SK-MEL-5 (cell line): Measurements from ENCODE around the gene KCNK4. TPM values are rescaled to one million over a fixed set of nuclear protein-coding genes. Genes with fewer than 3 reads are reported as not detected.
A peak's percentile ranks its signal among the peaks of the same experiment; 100 is the strongest.

Experiments
- DNase-seq: peaks from one replicate; pipeline ENCODE4 v3.0.0-alpha.2; 2016; ENCODE audit warnings: low read depth, low spot score
- in situ Hi-C: cut with HindIII; loops from 2 replicates; pipeline ENCODE4 v1.10.0; 2016; ENCODE audit warnings: low sequenced_read_pairs, high pct_unique_total_duplicates, low pct_unique_long_range_greater_than_20kb
- total RNA-seq: library from RNA; depleted of rRNA; stranded (reverse); fragments of >200 nt; shearing (Covaris generic); gene quantifications from 2 replicates; pipeline ENCODE4 v1.2.3, GENCODE V29; 2014

KCNK4 gene
- total RNA-seq, 1 experiment from 2014 or later, result not detected

- DNase-seq, result no peak
- in situ Hi-C loops, result no loop called here
Observed at GRCh38 chr11:64265176-64266160, 25.6 kb upstream of the KCNK4 start.

DNA sequence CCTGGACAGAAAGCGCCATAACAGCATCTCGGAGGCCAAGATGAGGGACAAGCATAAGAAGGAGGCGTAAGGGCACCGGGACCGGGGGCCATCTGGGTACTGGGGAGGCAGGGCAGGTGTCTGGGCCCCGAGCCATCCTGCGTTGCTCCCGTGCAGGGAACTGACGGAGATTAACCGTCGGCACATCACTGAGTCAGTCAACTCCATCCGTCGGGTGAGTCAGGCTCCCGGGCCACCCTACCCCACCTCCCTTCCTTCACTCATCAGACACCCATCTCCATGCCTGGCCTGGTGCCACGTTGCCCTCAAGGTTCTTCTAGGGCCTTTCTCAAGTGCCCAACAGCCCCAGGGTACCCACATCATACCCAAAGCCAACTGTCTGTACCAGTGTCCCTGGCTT lies 24.8 kb upstream of the KCNK4 start:
- no peak for DNase-seq
- in situ Hi-C loops, result no loop called here

DNA sequence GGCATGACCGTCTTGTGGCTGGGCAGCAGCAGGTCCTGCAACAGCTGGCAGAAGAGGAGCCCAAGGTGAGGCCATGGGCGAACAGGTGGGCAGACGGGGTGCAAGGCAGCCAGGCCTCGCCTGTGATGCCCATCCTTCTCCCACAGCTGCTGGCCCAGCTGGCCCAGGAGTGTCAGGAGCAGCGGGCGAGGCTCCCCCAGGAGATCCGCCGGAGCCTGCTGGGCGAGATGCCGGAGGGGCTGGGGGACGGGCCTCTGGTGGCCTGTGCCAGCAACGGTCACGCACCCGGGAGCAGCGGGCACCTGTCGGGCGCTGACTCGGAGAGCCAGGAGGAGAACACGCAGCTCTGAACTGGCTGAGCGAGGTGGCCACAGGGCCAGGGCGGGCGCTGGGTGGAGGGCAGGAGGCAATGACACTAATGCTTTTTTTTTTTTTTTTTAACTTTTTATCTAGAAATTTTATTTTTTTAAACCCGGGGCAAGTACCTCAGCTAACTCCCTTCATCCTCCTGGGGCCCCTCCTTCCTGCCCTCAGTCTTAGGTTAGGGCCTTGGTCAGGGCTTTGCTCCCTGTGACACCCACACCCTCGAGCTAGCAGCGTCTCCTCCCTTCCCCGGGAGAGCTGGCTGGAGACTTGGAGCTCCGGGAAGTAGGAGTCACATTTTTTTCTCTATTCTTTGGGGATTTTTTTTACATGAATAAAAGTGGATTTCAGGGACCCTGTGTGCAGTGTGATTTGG lies 23.7 kb upstream of the KCNK4 start:
- in situ Hi-C loops, result no loop called here
- DNase-seq, result no peak

DNA sequence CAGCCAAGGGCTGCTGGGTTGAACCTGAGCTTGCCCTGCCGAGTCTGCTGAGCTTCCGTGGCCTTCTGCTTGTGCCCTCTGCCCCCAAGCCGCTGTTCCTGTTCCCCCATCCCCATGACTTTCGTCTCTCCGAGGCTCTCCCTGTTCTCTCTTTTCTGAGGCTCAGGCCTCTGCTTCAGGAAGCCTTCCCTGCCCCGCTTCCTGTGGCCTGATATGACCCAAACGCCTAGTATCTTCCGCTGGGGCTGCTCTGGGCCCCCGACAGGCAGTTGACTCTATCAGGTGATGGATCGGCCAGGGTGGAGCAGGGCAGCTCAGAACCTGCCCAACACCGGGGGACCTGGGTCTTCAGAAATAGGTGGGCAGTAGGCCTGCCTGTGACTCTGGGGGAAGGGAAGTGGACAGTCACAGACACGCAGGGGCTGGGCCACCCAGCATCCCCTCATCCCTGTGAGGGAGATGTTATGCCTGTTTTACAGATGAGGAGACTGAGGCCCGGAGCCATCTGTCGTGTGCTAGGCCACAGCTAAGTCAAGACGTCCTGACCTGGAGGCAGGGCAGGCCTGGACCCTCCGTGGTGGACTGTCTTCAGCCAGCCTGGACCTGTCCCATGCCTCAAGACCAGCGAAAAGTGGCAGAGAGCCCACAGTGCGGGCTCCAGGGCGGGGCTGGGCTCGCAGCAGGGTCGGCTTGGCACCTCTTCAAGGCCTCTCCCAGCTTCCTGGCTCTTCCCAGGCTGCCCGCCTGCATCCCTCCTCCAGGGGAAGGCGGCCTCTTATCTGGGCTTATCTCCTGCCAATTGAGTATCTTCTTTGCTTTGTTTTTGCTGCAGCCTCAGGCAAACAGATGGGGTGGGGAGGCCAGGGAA lies 22.8 kb upstream of the KCNK4 start:
- in situ Hi-C loops, result no loop called here
- DNase-seq, result no peak

GRCh38 chr11:64268893-64269539 lies 22.1 kb upstream of the KCNK4 start:
- no peak for DNase-seq
- in situ Hi-C loops, result no loop called here

- in situ Hi-C loops, result no loop called here
- DNase-seq, result peak; percentile 99
Observed at GRCh38 chr11:64269540-64270220, 21.4 kb upstream of the KCNK4 start.

DNA sequence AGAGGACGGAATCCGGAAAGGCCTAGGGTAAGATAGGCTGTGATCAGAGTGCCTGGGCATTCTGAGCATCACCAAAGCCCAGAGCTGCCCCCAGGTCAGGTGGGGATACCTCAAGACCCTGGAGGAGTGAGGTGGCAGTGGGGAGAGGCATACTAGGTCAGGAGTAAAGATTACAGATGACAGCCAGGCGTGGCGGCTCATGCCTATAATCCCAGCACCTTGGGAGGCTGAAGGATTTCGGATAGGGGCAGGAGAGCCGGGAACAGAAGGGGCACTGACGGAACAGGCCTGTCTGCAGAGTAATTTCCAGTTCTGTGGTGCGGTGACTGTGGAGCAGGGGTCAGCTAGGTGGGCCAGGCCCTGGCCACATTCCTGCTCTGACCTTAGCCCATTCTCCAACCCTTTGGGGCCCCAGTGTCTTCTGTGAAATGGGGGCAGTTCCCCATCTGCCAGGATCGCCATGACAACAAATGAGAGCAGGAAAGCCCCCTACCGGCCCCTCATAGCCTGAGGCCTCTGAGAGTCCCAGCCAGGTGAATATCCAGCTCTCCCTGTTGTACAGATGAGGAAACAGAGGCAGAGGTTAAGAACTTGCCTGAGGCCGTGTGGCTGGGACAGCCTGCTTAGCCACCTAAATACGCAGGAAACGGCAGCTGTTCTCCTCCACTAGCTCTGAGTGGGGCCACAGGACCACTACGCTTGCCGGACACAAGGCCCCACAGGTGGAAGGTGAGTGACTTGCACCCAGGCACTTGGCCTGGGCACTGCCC lies 15.9 kb upstream of the KCNK4 start:
- DNase-seq, result no peak
- in situ Hi-C loops, result no loop called here

- no peak for DNase-seq
- in situ Hi-C loops, result no loop called here
Observed at GRCh38 chr11:64275841-64276240, 15.3 kb upstream of the KCNK4 start.

- in situ Hi-C loops, result no loop called here
Observed at GRCh38 chr11:64276653-64277431, 14.3 kb upstream of the KCNK4 start.

DNA sequence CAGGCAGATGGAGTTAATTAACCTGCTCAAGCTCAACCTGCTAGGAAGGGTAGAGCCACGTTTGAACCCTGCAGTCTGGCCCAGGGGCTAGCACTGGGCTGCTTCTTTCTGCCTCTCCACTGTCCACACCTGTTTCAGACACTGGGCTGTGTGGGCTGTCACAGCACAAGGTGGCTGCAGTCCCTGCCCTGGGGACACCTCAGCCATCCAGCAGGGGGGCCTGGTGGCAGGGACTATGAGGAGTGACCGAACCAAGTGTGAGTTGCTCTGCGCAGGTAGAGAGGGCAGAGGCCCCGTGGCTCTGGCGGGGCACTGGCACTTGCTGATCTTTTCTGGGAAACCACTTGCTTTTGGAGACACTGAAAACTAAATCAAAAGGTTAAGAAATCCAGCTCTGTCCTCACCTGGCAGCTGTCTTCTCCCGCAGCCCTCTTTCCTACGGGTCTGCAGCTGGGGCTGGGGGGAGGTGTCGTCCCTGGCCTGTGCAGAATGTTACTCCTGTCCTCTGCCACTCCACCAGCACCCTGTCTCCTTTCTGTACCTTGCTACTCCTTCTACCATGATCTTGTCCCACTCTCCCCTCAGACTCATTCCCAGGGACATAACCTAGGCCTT lies 12.4 kb upstream of the KCNK4 start:
- in situ Hi-C loops, result no loop called here
- DNase-seq, result no peak

More at GRCh38 chr11:64276653-64277431, 14.3 kb upstream of the KCNK4 start:
- no peak for DNase-seq

DNA sequence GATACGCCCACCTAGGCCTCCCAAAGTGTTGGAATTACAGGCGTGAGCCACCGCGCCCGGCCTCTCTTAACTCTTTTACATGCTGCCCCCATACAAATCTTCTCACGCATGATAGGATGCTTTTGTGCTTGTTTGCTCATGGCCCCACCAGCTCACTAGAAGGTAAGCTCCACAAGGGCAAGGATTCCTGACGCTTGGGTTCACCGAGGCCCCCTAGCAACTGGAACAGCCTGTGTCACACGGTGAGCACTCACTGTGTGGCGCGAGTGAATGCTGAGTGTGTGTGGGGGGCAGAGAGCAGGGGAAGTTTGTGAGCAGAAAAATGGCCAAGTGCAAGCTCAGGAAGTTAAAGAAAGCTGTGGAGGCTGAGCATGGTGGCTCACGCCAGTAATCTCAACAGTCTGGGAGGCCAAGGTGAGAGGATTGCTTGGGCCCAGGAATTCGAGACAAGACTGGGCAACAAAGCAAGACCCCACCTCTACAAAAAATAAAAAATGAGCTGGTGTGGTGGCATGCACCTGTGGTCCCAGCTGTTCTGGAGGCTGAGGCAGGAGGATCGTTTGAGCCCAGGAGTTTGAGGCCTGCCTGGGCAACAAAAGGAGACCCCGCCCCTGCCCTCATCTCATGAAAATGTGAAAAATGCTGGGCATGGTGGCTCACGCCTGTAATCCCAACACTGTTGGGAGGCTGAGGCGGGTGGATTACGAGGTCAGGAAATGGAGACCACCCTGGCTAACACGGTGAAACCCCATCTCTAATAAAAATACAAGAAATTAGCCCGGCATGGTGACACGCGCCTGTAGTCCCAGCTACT lies 8.9 kb upstream of the KCNK4 start:
- in situ Hi-C loops, result no loop called here
- DNase-seq, result no peak

DNA sequence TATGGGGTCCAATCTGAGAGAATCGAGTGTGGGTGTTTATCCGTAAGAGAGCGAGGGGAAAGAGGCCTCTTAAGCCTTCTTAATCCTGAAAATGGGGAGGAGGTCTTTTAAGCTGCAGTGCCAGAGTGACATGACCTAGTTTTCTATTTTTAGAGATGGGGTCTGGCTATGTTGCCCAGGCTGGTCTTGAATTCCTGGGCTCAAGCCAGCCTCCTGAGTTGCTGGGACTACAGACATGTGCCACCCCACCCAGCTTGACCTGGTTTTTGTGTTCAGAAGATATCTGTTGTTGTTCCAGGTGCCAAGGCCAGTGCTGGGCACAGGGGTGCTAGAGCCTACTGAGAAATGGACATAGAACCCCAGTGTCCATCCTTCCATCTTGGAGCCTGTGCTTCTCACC lies 8.0 kb upstream of the KCNK4 start:
- no peak for DNase-seq
- in situ Hi-C loops, result no loop called here

DNA sequence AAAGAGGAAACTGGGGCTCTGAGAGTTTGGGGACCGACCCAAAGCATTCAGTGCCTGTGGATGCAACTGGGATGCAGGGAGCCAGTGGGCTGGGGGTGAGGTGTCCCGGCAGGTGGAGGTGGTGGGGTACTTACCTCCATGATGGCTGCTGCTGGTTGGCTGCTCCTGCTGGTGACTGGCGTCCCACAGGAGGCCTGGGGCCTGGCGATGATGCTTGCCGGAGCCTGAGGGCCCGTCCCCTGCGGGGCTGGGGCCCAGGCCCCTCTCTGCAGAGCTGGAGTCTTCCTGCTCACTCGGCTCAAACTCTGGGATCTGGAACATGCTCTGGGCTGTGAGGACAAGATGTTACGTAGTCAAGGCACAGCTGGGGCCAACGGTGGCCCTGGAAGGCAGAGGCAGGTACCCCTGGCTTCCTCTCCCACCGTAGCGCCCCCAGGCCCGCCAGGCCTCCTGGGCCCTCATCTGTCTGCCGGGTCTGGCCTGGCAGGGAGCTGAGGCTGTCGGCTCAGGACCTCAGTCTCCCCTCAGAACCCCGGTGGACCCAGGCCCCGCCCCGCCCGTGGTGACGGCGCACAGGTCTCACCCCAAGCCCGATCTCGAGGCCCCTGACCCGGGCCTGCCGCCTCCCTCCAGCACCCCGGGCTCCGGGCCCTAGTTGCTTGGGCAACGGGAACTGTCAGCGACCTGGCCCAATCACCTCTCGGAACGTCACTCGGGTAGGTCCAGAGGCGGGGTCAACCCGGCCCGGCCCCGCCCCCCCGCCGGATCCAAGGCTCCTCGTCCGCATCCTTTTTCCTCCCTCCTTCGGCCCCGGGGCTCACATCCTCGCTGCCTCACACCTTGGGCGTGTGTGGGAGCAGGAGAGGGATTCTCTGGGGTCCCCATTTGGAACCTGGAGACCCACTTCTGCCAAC lies 6.8 kb upstream of the KCNK4 start, which contains the start of gene BAD:
Gene BAD, minus strand, starts transcription at position 618 of the 914 bp plus-strand sequence. Its CDS starts 297 bp downstream, at position 321.
- in situ Hi-C loops, result no loop called here
- peak; percentile 87 for DNase-seq
